WERI-Rb-1 (cell line): ENCODE data around the gene ATG10.
"Not testable (repeated sequence)": the region's sequence is repeated elsewhere in the genome, so short reads cannot be mapped to it uniquely, and the experiment has no call there.

Experiments used
- DNase-seq: peaks from one replicate; pipeline ENCODE4 v3.0.0-alpha.2; 2020
- H3K27ac ChIP-seq: fragments of 250-450 bp; sonication (Bioruptor Pico); 2 replicates; pipeline ENCODE4 v1.5.1; 2020; ENCODE audit warnings: mild to moderate bottlenecking, moderate library complexity
- H3K27me3 ChIP-seq: fragments of 250-450 bp; sonication (Bioruptor Pico); 2 replicates; pipeline ENCODE4 v1.5.1; 2021; ENCODE audit warnings: mild to moderate bottlenecking, low read depth, moderate library complexity; ENCODE audit not compliant: insufficient read depth, severe bottlenecking
- H3K36me3 ChIP-seq: fragments of 250-450 bp; sonication (Bioruptor Pico); 2 replicates; pipeline ENCODE4 v1.5.1; 2020; ENCODE audit warnings: mild to moderate bottlenecking, moderate library complexity
- H3K4me3 ChIP-seq: 2 replicates; pipeline ENCODE4 v1.5.1; 2011; ENCODE audit warnings: low read depth, mild to moderate bottlenecking, control low read depth, low read length
- H3K9me3 ChIP-seq: fragments of 250-450 bp; sonication (Bioruptor Pico); 2 replicates; pipeline ENCODE4 v1.5.1; 2021; ENCODE audit warnings: mild to moderate bottlenecking, moderate library complexity; ENCODE audit not compliant: severe bottlenecking
- CTCF ChIP-seq: IDR thresholded peaks from 2 replicates; pipeline ENCODE4 v1.5.1; 2011; ENCODE audit warnings: low read depth, mild to moderate bottlenecking, control low read depth, inconsistent platforms, low read length

Gene ATG10

GRCh38 chr5:81936066-81936465, 35.8 kb upstream of the ATG10 start:
- Histone ChIP-seq H3K27me3 (no peaks in the 10 kb centered on the region), H3K9me3 (peaks cover 3% of the 10 kb centered on the region), H3K36me3 (no peaks in the 10 kb centered on the region), H3K4me3 (no peak overlapping the region), H3K27ac (no peak overlapping the region)
- DNase-seq = no peak
- no peak for TF ChIP-seq CTCF

GRCh38 chr5:81936750-81937149, 35.1 kb upstream of the ATG10 start:
- H3K36me3 ChIP-seq = no peaks in the 10 kb centered on the region
- no peaks in the 10 kb centered on the region for H3K27me3 ChIP-seq
- no peak for TF ChIP-seq CTCF
- H3K4me3 ChIP-seq = no peak overlapping the region
- no peak for DNase-seq
- H3K9me3 ChIP-seq = peaks cover 3% of the 10 kb centered on the region
- no peak overlapping the region for H3K27ac ChIP-seq

- H3K9me3 ChIP-seq = peaks cover 5% of the 10 kb centered on the region
- no peak for DNase-seq
Measured at GRCh38 chr5:81942746-81943145, 29.1 kb upstream of the ATG10 start.

GRCh38 chr5:81948349-81948748, 23.5 kb upstream of the ATG10 start:
- Histone ChIP-seq H3K4me3 (no peak overlapping the region), H3K27ac (no peak overlapping the region), H3K36me3 (no peaks in the 10 kb centered on the region), H3K9me3 (no peaks in the 10 kb centered on the region), H3K27me3 (no peaks in the 10 kb centered on the region)
- TF ChIP-seq CTCF = no peak
- no peak for DNase-seq

More at GRCh38 chr5:81942746-81943145, 29.1 kb upstream of the ATG10 start:
- H3K36me3 ChIP-seq = no peaks in the 10 kb centered on the region
- no peaks in the 10 kb centered on the region for H3K27me3 ChIP-seq
- no peak overlapping the region for H3K4me3 ChIP-seq
- no peak overlapping the region for H3K27ac ChIP-seq
- no peak for TF ChIP-seq CTCF

GRCh38 chr5:81949462-81949861, 22.4 kb upstream of the ATG10 start:
- H3K36me3 ChIP-seq = no peaks in the 10 kb centered on the region
- no peak for TF ChIP-seq CTCF
- H3K27me3 ChIP-seq = no peaks in the 10 kb centered on the region
- no peaks in the 10 kb centered on the region for H3K9me3 ChIP-seq
- no peak for DNase-seq
- no peak overlapping the region for H3K27ac ChIP-seq
- H3K4me3 ChIP-seq = no peak overlapping the region

- H3K27ac ChIP-seq = no peak overlapping the region
- H3K9me3 ChIP-seq = no peaks in the 10 kb centered on the region
- no peaks in the 10 kb centered on the region for H3K27me3 ChIP-seq
- no peak overlapping the region for H3K4me3 ChIP-seq
- no peaks in the 10 kb centered on the region for H3K36me3 ChIP-seq
- no peak for DNase-seq
- no peak for TF ChIP-seq CTCF
Measured at GRCh38 chr5:81950996-81951395, 20.8 kb upstream of the ATG10 start.

GRCh38 chr5:81954796-81955195, 17.0 kb upstream of the ATG10 start:
- peak; percentile 15 for DNase-seq
- H3K4me3 ChIP-seq, H3K27me3 ChIP-seq, H3K9me3 ChIP-seq, H3K27ac ChIP-seq, H3K36me3 ChIP-seq: not testable (repeated sequence)

GRCh38 chr5:81958129-81958528, 13.7 kb upstream of the ATG10 start:
- H3K9me3 ChIP-seq, H3K4me3 ChIP-seq, DNase-seq, H3K36me3 ChIP-seq, H3K27me3 ChIP-seq, H3K27ac ChIP-seq: not testable (repeated sequence)
